SU-DHL-6 (cell line): ENCODE data around the gene HOXB6.

ENCODE experiments used
- H2AFZ ChIP-seq: fragments of 200-600 bp; sonication (generic); 2 replicates; pipeline ENCODE4 v1.6.1; 2014; ENCODE audit warnings: low read depth, mild to moderate bottlenecking, moderate library complexity, mixed read lengths, antibody characterized with exemption, low read length; ENCODE audit not compliant: severe bottlenecking
- H3F3A ChIP-seq: fragments of 200-600 bp; shearing (Covaris generic); 2 replicates; pipeline ENCODE4 v1.6.0; 2016; ENCODE audit warnings: antibody characterized with exemption, mild to moderate bottlenecking; ENCODE audit not compliant: insufficient read depth
- H3K27ac ChIP-seq: fragments of 200-600 bp; sonication (generic); 2 replicates; pipeline ENCODE4 v1.5.1; 2016; ENCODE audit warnings: low read depth, mild to moderate bottlenecking, low read length, moderate library complexity, mixed read lengths
- H3K27me3 ChIP-seq: fragments of 200-600 bp; sonication (generic), shearing (Covaris generic); 2 replicates; pipeline ENCODE4 v1.6.0; 2014; ENCODE audit warnings: mild to moderate bottlenecking, low read length
- H3K36me3 ChIP-seq: fragments of 200-600 bp; sonication (generic); 2 replicates; pipeline ENCODE4 v1.6.1; 2014; ENCODE audit warnings: mild to moderate bottlenecking, low read length, mixed read lengths
- H3K4me2 ChIP-seq: fragments of 300-600, 200-600 bp; shearing (Covaris generic), sonication (generic); 2 replicates; pipeline ENCODE4 v1.6.0; 2014; ENCODE audit warnings: low read length, low read depth, mild to moderate bottlenecking; ENCODE audit not compliant: poor library complexity, severe bottlenecking
- H3K4me3 ChIP-seq: fragments of 200-600 bp; sonication (generic); 2 replicates; pipeline ENCODE4 v1.5.1; 2014; ENCODE audit warnings: antibody characterized with exemption, low read length, mild to moderate bottlenecking, mixed read lengths; ENCODE audit not compliant: insufficient read depth, poor library complexity, severe bottlenecking
- H3K79me2 ChIP-seq: fragments of 200-600 bp; sonication (generic); 2 replicates; pipeline ENCODE4 v1.6.1; 2014; ENCODE audit warnings: mild to moderate bottlenecking, low read length, moderate library complexity; ENCODE audit not compliant: insufficient read depth
- H3K9ac ChIP-seq: fragments of 200-600 bp; sonication (generic); 2 replicates; pipeline ENCODE4 v1.7.0; 2014; ENCODE audit warnings: mild to moderate bottlenecking, low read length
- H3K9me2 ChIP-seq: fragments of 200-600 bp; sonication (generic); replicated peaks from 2 replicates; pipeline ENCODE4 v1.6.1; 2014; ENCODE audit warnings: low read length; ENCODE audit not compliant: insufficient read depth
- H3K9me3 ChIP-seq: fragments of 200-600 bp; sonication (generic); 2 replicates; pipeline ENCODE4 v1.6.1; 2014; ENCODE audit warnings: low read length, mixed read lengths; ENCODE audit not compliant: insufficient read depth
- H4K20me1 ChIP-seq: fragments of 200-600 bp; sonication (generic); 2 replicates; pipeline ENCODE4 v1.6.1; 2014; ENCODE audit warnings: low read depth, mild to moderate bottlenecking, antibody characterized with exemption, low read length, moderate library complexity, mixed read lengths
- CTCF ChIP-seq: fragments of 200-600 bp; sonication (generic); IDR thresholded peaks from one replicate; pipeline ENCODE4 v1.5.1; 2017; ENCODE audit warnings: antibody characterized with exemption, mild to moderate bottlenecking, low read length, moderate library complexity; ENCODE audit not compliant: insufficient read depth, poor library complexity, severe bottlenecking
- EZH2phosphoT487 ChIP-seq: fragments of 200-600 bp; sonication (generic), shearing (Covaris generic); conservative IDR thresholded peaks from 2 replicates; pipeline ENCODE4 v1.6.1; 2018; ENCODE audit warnings: mild to moderate bottlenecking, antibody characterized with exemption, low read length, moderate library complexity, mixed read lengths

HOXB6 gene

DNA sequence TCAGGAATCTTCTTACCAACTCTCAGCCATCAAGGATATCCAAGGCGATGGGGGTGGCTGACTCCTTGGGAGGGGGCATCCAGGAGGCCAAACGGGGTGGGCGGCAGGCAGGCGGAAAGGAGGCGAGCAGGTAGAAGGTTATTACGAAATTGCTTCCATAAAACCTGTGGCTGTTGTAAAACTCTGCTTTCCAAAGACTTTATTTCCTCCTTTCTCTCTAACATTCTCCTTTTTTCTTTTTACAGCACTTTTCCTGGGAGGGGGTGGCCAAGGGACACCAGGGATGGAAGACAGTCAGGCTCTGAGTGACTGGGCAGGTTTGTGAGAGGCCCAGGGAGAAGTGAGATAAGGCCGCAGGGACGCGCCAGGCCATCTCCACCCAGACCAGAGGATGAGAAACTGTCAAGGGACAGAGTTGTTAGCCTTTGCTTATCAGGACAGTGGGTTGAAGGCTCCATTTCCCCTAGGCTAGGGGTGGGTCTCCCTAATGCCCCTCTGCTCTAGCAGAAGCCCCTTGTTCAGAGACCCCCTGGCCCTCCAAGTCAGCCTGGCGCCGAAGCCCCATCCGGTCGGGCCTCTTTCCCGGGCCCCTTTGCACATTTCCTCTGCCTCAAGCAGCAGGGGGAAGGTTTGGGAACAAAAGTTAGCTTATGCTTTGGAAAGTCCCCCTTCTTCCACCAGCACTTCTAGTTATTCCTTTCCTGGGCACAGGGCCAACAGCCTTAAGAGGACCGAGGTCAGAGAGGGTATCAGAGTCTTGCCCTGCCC is 26.3 kb upstream of the HOXB6 start:
- Histone ChIP-seq H3K4me3 (no peak overlapping the region), H3K9me3 (no peaks in the 10 kb centered on the region), H3K9me2 (no peaks in the 10 kb centered on the region), H3K27me3 (no peaks in the 10 kb centered on the region), H3K79me2 (no peaks in the 10 kb centered on the region), H2AFZ (no peak overlapping the region), H3K4me2 (no peak overlapping the region), H4K20me1 (no peaks in the 10 kb centered on the region), H3K27ac (no peak overlapping the region), H3K36me3 (no peaks in the 10 kb centered on the region), H3F3A (no peaks in the 10 kb centered on the region), H3K9ac (no peak overlapping the region)
- TF ChIP-seq EZH2phosphoT487 = no peak
- no peak for TF ChIP-seq CTCF

GRCh38 chr17:48630009-48630924 is 25.5 kb upstream of the HOXB6 start:
- Histone ChIP-seq H3K27me3 (no peaks in the 10 kb centered on the region), H3K4me3 (no peak overlapping the region), H3F3A (no peaks in the 10 kb centered on the region), H3K9ac (no peak overlapping the region), H3K9me3 (no peaks in the 10 kb centered on the region), H3K27ac (no peak overlapping the region), H3K4me2 (no peak overlapping the region), H2AFZ (no peak overlapping the region), H3K9me2 (no peaks in the 10 kb centered on the region), H3K36me3 (no peaks in the 10 kb centered on the region), H3K79me2 (no peaks in the 10 kb centered on the region), H4K20me1 (no peaks in the 10 kb centered on the region)
- TF ChIP-seq EZH2phosphoT487 (no peak), CTCF (no peak)

DNA sequence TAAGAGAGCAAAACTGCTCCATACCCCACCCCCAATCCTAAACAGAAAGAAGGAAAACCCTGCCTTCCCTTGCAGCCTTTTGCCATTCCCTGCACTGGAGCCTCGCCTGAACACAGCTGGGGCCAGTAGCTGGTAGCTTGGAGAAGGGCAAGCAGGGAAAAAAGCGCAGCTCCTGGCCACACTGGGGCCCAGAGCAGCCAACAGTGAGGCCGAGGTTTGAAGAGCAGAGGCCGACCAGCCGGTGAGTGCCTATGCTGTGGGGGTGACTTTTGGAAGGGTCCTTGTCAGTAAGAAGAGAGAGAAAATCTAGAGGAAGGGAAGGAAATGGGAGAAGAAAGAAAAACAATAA is 24.6 kb upstream of the HOXB6 start:
- no peaks in the 10 kb centered on the region for H3K79me2 ChIP-seq
- H3K9ac ChIP-seq = no peak overlapping the region

More for the DNA sequence above, 24.6 kb upstream of the HOXB6 start:
- Histone ChIP-seq H4K20me1 (no peaks in the 10 kb centered on the region), H3K27ac (no peak overlapping the region), H3F3A (no peaks in the 10 kb centered on the region), H3K9me3 (no peaks in the 10 kb centered on the region), H3K27me3 (no peaks in the 10 kb centered on the region), H3K36me3 (no peaks in the 10 kb centered on the region), H3K4me3 (no peak overlapping the region), H3K9me2 (no peaks in the 10 kb centered on the region), H3K4me2 (no peak overlapping the region), H2AFZ (no peak overlapping the region)
- TF ChIP-seq EZH2phosphoT487 = no peak
- TF ChIP-seq CTCF = no peak
